GM21786 (cell line): ENCODE results near the gene DIPK1B.
A peak's percentile ranks its signal among the peaks of the same experiment; 100 is the strongest.

Experiments
- ATAC-seq: cut with Tn5 transposase; IDR thresholded peaks from one replicate; pipeline ENCODE4 v1.9.1; 2021; ENCODE audit not compliant: unreplicated experiment

DIPK1B gene

DNA sequence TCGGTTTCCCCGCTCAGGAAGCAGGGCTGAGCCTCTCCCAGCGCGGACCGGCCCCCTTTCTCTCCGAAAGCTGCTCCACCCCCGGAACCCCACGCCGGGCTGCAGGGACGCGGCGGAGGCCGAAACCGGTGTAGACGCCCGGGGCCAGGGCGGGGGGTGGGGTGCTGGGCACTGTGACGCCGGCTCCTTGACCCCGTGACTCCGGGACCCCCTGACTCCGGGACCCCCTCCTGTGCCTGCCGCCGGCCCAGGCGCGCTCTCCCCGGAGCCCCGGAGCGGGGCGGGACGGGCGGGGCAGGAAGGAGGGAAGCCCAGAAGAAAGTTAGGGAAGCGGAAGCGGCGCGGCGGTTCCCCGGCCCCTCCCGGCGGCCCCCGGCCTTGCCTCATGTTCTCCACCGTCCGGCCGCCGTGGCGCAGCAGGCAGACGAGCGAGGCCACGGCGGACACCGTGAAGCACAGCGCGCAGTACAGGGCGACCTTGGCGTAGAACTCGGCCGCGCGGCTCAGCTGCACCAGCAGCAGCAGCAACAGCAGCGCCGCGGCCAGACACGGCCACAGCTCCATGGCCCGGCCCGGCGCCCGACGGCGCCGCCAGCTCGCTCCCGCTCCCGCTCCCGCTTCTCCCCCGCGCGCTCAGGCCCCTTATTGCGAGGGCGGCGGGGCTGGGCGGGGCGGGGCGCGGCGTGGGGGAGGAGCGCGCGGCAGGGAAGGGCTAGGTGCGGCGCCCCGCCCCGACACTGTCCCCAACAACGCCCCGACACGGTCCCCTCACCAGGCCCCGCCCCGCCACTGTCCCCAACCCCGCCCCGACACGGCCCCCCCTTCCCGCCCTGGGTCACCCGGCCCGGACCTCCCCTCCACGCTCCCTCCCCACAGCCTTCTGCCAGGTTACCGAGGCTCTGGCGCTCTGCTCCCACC lies 25.3 kb upstream of the DIPK1B start, which contains the start of gene AGPAT2:
Gene AGPAT2, minus strand, starts transcription at position 664 of the 918 bp plus-strand sequence. Its CDS starts 100 bp downstream, at position 564.
- peak; percentile 48 for ATAC-seq

- ATAC-seq: no peak
These were observed 24.6 kb upstream of the DIPK1B start for GRCh38 chr9:136687721-136688223.

- ATAC-seq: no peak
These were observed 23.9 kb upstream of the DIPK1B start for GRCh38 chr9:136688274-136689107.

- no peak for ATAC-seq
These were observed 23.3 kb upstream of the DIPK1B start for GRCh38 chr9:136689108-136689460.

GRCh38 chr9:136690104-136690805 lies 22.1 kb upstream of the DIPK1B start:
- no peak for ATAC-seq

GRCh38 chr9:136690806-136691261 lies 21.5 kb upstream of the DIPK1B start:
- no peak for ATAC-seq

- ATAC-seq: no peak
These were observed 20.8 kb upstream of the DIPK1B start for GRCh38 chr9:136691316-136692184.

DNA sequence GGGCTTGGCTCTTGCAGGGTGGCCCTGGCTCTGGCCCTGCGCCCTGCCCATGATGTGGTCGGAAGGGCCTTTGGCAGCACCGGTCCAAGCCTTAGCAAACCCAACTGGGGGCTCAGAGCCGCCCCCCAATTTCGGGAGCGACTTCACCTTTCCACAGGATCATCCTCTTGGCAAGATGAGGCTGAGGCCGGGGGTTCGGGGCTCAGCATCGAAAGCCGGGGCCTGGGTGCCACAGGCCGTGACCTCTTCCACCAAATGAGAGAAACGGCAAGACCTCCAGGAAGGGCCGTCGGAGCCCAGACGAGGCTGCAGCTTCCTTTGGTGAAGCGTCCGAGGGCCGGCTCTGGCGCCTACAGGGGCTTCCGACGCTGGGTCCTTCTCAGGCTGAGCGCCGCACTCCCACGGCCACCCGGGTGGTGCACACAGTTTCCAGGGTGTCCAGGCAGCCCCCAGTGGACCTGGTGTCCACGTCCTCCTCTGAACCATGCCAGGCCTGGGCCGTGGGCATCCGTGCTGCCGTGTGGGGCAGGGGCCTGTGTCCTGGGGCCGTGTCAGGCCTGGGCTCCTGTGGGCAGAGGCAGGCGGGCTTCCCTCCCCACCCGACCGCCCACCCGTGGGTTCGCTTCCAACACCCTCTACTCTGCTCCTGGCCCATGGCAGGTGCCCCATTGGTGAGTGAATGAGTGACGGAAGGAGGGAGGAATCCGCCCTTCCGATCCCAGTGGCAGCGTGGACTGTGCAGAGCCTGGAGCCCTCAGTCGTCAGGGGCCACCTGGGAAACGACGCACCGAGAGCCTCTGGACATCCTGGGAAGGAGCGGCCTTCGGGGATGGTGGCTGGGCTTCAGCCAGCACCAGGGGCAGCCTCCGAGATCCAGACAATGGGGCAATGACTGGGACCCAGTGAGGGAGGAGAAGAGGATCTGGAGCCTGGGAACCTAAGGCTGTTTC lies 19.9 kb upstream of the DIPK1B start:
- no peak for ATAC-seq

DNA sequence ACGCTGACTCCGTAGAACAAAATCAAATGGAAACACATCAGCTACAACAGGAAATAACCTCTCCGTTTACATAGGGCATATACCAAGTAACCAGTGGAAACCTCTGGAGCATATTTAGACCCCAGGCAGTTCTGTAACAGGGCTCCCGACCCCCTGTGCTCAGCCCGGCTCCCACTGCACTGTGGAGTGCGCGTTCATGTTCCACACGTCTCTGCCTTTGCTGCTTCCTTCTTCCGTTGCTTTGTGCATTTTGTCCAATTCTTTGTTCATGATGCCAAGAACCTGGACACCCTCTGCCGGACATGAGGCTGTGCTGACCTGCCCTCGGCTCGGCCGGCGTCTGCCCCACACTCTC lies 19.3 kb upstream of the DIPK1B start:
- no peak for ATAC-seq

DNA sequence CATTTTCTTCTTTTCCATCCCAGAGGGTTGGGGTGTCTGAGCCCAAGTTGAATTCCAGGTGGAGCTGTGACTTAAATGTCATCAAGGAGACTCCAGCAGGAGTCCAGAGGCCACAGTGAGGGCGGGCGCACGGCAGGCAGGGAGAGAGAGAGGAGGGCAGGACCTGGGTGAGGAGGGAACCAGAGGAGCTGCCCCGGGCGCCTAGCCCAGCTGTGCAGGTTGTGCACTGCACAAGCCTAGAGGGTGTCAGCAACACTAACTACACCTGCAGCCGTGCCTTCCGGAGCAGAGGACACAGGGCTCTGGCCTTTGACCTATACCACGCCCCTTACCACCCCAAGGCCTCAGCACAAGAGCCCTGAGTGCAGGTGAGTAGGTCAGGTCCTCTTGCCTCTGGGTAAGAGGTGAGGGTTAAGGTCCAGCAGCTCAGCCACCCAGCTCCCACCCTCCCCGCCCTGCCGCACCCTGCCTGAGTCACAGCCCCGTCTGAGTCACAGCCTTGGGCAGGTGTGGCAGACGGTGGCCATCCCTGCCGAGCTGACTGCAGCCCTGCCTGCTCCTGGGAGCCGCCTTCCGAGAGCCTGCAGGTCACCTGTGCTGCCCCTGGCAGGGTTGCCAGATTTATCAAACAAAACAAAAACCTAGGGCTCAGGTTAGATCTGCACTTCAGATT lies 18.7 kb upstream of the DIPK1B start:
- no peak for ATAC-seq

GRCh38 chr9:136694163-136694871 lies 18.1 kb upstream of the DIPK1B start:
- no peak for ATAC-seq

DNA sequence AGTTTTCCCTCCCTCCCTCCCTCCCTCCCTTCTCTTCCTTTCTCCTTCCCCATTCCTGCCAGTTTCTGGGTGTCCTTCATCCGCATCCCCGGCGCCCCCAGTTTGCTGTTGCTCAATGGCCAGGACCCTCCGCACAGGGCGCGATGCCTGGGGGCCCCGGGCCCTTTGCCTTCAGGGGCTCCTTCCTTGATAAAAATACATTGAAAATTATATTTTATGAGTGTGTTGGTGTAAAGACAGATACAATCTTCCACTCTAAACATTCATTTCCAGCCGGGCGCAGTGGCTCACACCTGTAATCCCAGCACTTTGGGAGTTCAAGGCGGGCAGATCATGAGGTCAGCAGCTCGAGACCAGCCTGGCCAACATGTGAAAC lies 17.5 kb upstream of the DIPK1B start:
- ATAC-seq: no peak

- no peak for ATAC-seq
These were observed 16.9 kb upstream of the DIPK1B start for GRCh38 chr9:136695435-136695895.

DNA sequence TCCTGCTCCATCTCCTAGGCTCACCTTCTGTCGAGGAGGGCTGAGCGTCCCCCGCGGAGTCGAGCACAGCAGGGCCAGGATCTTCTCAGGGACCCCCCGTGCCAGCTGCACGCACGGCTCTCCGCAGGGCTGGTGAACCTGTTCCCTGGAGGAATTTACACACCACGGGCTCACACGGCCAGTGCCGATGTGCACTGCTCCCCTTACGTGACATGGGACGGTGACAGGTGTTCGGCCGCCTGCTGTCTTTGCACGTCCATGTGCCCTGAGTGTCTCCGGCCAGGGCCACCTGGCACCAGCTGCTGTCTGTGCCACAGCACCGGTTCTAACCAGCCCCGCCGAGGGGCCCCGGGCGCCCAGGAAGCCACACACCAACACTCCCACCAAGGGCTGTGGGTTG lies 16.4 kb upstream of the DIPK1B start:
- no peak for ATAC-seq

GRCh38 chr9:136696502-136696901 lies 15.9 kb upstream of the DIPK1B start:
- ATAC-seq: no peak

DNA sequence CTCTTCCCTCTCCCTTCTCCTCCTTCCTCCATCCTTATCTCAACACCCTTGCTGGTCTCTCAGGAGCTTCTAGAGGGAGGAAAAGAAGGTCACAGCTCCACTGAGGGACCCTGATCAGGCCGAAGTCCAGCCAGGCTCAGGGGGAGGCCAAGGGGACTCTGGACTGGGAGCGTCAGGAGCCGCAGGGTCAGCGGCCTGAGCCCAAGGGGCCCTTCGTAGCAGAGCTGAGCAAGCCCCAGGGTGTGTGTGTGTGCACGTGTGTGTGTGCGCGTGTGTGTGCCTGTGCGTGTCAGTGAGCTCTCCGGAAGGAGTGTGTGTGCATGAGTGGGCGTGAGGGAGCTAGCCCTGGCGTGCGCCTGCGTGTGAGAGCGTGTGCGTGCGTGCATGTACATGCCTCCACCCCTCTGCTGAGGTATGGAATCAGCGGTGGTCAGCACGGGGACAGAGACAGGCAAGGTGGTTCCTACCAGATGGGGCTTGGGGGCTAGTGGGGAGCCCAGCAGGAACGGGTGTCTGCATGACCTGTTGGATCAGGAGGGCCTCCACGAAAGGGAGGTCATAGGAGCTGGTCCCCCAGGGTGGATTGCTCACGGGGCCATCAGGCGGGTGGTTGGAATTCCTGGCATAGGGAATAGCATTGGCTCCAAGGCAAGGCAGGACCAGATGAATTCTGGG lies 15.1 kb upstream of the DIPK1B start:
- no peak for ATAC-seq

- ATAC-seq: no peak
These were observed 14.4 kb upstream of the DIPK1B start for GRCh38 chr9:136697821-136698526.
